ENCODE results near the gene GLE1. TPM values are rescaled to one million over a fixed set of nuclear protein-coding genes. Genes with fewer than 3 reads are reported as not detected.

The GLE1 gene
- total RNA-seq, 2 donors from 2014 or later, result 8.3 to 11.5 TPM

DNA sequence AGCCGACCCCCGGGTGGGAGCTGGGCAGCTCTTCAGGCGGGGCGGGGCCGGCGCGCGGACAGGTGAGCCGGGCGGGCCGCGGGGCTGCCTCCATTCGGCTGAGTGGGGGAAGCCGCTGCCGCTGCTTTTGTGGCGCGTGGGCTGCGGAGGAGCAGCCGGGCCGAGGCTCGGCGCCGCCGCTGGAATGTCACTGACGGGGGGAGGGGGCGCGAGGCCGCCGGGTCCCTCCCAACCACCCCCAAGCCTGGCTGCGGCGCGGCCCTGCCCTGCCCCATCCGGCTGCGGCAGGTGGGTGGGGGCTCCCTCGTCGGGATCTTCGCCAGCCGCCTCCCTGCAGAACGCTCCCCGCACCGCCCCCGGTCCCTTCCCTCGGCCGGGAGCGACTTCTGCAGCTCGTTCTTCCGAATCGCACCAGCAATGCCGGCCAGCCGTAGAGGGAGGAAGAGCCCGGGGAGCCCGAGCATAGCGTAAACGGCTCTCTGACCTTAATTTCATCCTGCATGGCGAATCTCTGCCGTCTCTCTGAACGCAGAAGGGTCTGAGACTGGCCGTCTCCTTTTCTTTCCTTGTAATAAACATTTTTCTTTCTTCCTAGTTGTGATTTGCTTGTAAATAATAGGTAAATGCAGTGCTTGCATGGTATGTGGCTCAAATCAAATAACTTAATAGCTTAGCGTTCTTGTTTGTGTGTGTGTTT, 48.4 kb downstream of the GLE1 start:
- Histone ChIP-seq H3K27ac (peak overlapping the region; percentile 88 to 95 (median 92)), H3K4me3 (peak overlapping the region; percentile 84 to 88), H3K9me3 (no peaks in the 10 kb centered on the region), H3K36me3 (replicated peaks in 1 of 2; ENCODE audit: insufficient read depth in 1 of 2, low read depth in 2 of 2) (no peaks in the 10 kb centered on the region), H3K4me1 (peaks cover 42% of the 10 kb centered on the region), H3K27me3 (no peaks in the 10 kb centered on the region)
- DNase-seq (peak in 3 of 4 donors; percentile 42 to 65 (median 59)), ATAC-seq (peak; percentile 43)
- TF ChIP-seq, protein P1, sequence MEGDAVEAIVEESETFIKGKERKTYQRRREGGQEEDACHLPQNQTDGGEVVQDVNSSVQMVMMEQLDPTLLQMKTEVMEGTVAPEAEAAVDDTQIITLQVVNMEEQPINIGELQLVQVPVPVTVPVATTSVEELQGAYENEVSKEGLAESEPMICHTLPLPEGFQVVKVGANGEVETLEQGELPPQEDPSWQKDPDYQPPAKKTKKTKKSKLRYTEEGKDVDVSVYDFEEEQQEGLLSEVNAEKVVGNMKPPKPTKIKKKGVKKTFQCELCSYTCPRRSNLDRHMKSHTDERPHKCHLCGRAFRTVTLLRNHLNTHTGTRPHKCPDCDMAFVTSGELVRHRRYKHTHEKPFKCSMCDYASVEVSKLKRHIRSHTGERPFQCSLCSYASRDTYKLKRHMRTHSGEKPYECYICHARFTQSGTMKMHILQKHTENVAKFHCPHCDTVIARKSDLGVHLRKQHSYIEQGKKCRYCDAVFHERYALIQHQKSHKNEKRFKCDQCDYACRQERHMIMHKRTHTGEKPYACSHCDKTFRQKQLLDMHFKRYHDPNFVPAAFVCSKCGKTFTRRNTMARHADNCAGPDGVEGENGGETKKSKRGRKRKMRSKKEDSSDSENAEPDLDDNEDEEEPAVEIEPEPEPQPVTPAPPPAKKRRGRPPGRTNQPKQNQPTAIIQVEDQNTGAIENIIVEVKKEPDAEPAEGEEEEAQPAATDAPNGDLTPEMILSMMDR (IDR thresholded peaks at IDR 0.05), result no peak
- TF ChIP-seq POLR2A (IDR thresholded peaks at IDR 0.05), result peak in 1 of 3 donors; percentile 3
- intact Hi-C loops (cut with DNase I), result no loop called here
- 0 to 1% methylated on average over 21 to 22 of the region's 59 CpGs for WGBS, 2 donors

DNA sequence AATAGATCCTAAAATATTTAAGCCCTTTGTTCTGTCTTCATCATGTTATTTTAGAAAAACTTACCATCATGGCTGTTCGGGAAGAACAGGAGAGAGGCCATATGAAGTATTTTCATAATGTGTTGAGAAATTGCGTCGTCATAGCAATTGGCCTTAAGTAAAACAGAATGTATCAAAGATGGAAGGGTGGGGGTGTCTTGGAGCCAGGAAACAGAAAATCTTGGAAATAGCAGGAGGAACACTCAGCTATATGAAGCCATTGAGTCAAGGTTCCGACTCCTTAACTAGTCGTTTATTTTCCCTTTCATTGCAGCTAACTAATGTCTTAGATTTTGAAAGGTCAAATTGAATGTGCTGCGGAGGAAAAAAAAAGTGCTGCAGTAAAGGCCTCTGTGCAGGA, 49.2 kb downstream of the GLE1 start:
- Histone ChIP-seq H3K36me3 (replicated peaks in 1 of 2; ENCODE audit: insufficient read depth in 1 of 2, low read depth in 2 of 2) (no peaks in the 10 kb centered on the region), H3K4me3 (no peak overlapping the region), H3K27ac (peak overlapping the region in 3 of 4 donors; percentile 47 to 95 (median 92)), H3K27me3 (no peaks in the 10 kb centered on the region), H3K4me1 (peaks cover 50% of the 10 kb centered on the region), H3K9me3 (no peaks in the 10 kb centered on the region)
- 32 to 37% methylated on average over 6 of the region's 6 CpGs for WGBS, 2 donors
- intact Hi-C loops (cut with DNase I), result no loop called here
- no peak for DNase-seq
- TF ChIP-seq, protein P1 (IDR thresholded peaks at IDR 0.05), result no peak
- no peak for TF ChIP-seq POLR2A (IDR thresholded peaks at IDR 0.05)
- ATAC-seq, result no peak

DNA sequence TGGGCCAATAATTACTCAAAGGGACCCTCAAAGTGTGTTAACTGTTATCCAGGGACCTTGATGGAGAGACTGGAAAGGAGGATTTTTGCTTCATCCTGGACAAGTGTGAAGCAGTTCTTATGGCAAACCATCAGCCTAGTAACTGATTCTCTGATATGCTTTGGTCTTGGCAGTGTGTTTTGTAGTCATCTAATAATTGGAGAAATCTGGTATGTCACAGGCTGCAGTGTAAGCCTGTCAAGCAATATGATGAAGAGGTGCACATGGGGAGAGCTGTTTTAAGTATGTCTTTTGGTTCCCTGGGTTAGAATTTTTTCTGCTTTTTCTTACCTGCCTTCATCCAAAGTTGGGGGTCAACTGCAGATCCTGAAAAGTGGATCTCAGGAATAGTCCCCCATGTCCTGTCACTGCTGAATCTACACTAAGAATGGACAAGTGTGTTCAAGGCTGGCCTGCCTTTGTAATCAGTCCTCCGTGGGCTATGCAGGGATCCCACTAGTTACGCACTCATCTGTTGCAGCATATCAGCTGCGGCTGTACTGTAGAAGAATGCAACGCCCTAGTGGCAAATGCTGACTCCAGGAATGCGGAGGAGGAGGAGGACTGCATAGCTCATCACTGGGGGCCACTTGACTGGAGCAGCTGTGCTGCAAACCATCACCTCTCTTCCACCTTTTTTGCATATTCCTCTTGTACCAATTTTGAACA, 49.8 kb downstream of the GLE1 start:
- WGBS, 2 donors, result 50 to 63% methylated on average over 4 to 5 of the region's 5 CpGs
- Histone ChIP-seq H3K36me3 (replicated peaks in 1 of 2; ENCODE audit: insufficient read depth in 1 of 2, low read depth in 2 of 2) (no peaks in the 10 kb centered on the region), H3K9me3 (no peaks in the 10 kb centered on the region), H3K27me3 (no peaks in the 10 kb centered on the region), H3K4me3 (no peak overlapping the region), H3K27ac (peak overlapping the region; percentile 27 to 95 (median 70)), H3K4me1 (peaks cover 56% of the 10 kb centered on the region)
- DNase-seq (peak; percentile 34 to 70 (median 52)), ATAC-seq (peak; percentile 16)
- TF ChIP-seq POLR2A (IDR thresholded peaks at IDR 0.05), result peak in 2 of 3 donors; percentile 44 to 60
- TF ChIP-seq, protein P1 (IDR thresholded peaks at IDR 0.05), result no peak
- intact Hi-C loops (cut with DNase I), result no loop called here

DNA sequence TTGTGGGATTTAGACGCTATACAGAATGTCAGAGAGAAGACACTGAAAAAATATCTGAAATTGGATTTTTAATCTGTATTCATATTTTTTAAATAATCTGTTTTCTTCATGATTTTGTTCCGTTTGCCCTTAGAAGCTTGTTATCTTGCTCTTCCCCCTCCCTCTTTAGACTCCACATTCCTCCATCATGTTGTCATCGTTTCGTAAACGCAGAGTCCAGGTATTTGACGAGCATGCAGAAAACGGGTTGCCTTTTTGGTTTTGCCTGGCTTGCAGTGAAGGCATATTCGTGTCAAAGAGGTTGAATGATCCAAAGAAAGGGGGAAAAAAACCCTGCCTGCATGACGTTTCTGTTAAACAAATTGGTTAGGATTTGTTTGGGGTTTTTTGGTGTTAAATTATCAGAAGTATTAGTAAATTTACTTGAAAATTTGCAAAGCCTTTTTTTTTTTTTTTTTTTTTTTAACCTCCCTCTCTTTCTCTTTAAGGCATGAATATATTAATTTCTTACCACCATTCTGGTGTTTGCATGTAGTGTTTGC, 50.7 kb downstream of the GLE1 start:
- no peak for ATAC-seq
- intact Hi-C loops (cut with DNase I), result no loop called here
- no peaks in the 10 kb centered on the region for H3K9me3 ChIP-seq
- peak overlapping the region; percentile 27 to 95 (median 70) for H3K27ac ChIP-seq
- no peaks in the 10 kb centered on the region for H3K36me3 ChIP-seq (replicated peaks in 1 of 2; ENCODE audit: insufficient read depth in 1 of 2, low read depth in 2 of 2)
- TF ChIP-seq, protein P1 (IDR thresholded peaks at IDR 0.05), result no peak
- no peak for TF ChIP-seq POLR2A (IDR thresholded peaks at IDR 0.05)
- H3K27me3 ChIP-seq, result no peaks in the 10 kb centered on the region
- peaks cover 61% of the 10 kb centered on the region for H3K4me1 ChIP-seq
- no peak overlapping the region for H3K4me3 ChIP-seq
- DNase-seq, result peak; percentile 20 to 38 (median 28)
- WGBS, 2 donors, result 24 to 44% methylated on average over 9 of the region's 9 CpGs
